Endothelial cell of umbilical vein (primary cell): ENCODE measurements around the gene SNX2. TPM values are rescaled to one million over a fixed set of nuclear protein-coding genes. Genes with fewer than 3 reads are reported as not detected.

ENCODE experiments used
- BruUV-seq: library from RNA; stranded (reverse); fragments of 400-500 nt; replicated peaks from 2 replicates; lab custom pipeline; 2021; lab: Mats Ljungman, UMichigan
- CTCF ChIA-PET: fragments of 300-600, 350-600 bp; sonication (Branson Sonifier 250); formaldehyde crosslinking; loops from one replicate; lab custom pipeline; 2021; ENCODE audit warnings: antibody characterized with exemption, inconsistent platforms; lab: Charles Lee
- POLR2A ChIA-PET: fragments of 300-600, 350-600 bp; sonication (Branson Sonifier 250); formaldehyde crosslinking; loops from one replicate; lab custom pipeline; 2021; ENCODE audit warnings: antibody characterized with exemption, inconsistent platforms; lab: Charles Lee
- DNase-seq: peaks from one replicate; pipeline ENCODE4 v3.0.0-alpha.2; 2011; ENCODE audit warnings: low read depth, low spot score
- FAIRE-seq: peaks from 2 replicates; lab custom pipeline; 2011; peaks lifted over from hg19 to GRCh38; lab: Jason Lieb, UNC
- H2AFZ ChIP-seq: 2 replicates; pipeline ENCODE4 v1.6.0; 2012; ENCODE audit warnings: low read depth, low read length, control low read depth, inconsistent platforms
- H3K27ac ChIP-seq: 2 replicates; pipeline ENCODE4 v1.5.1; 2011; ENCODE audit warnings: low read depth, mild to moderate bottlenecking, control low read depth, low read length, moderate library complexity; ENCODE audit not compliant: insufficient read depth
- H3K27me3 ChIP-seq, 2 experiments: 2 replicates each; pipeline versions ENCODE4 v1.6.0 to v1.6.1; 2011; ENCODE audit warnings: low read length in 2 of 2, mixed read lengths in 1 of 2; ENCODE audit not compliant: control insufficient read depth in 2 of 2, insufficient read depth in 2 of 2
- H3K36me3 ChIP-seq, 2 experiments: 2 replicates in 1 of 2; 3 replicates in 1 of 2; pipeline ENCODE4 v1.5.1; 2011; ENCODE audit warnings: low read length in 2 of 2, mild to moderate bottlenecking in 1 of 2, moderate library complexity in 1 of 2; ENCODE audit not compliant: control insufficient read depth in 2 of 2, insufficient read depth in 2 of 2; ENCODE audit errors: extremely low read depth in 1 of 2
- H3K4me1 ChIP-seq: 3 replicates; pipeline ENCODE4 v1.5.1; 2011; ENCODE audit warnings: mild to moderate bottlenecking, low read length; ENCODE audit not compliant: control insufficient read depth, insufficient read depth; ENCODE audit errors: extremely low read depth
- H3K4me2 ChIP-seq: 2 replicates; pipeline ENCODE4 v1.6.1; 2011; ENCODE audit warnings: low read length, control low read depth, mixed read lengths; ENCODE audit not compliant: insufficient read depth
- H3K4me3 ChIP-seq, 3 experiments: fragments of 200-600 bp in 1 of 3; sonication (generic), shearing (Covaris generic) in 1 of 3; replicated peaks in 1 of 3; 2 replicates each; pipeline ENCODE4 v1.5.1; 2011 to 2016; ENCODE audit warnings: control low read depth in 3 of 3, low read length in 3 of 3, mild to moderate bottlenecking in 2 of 3, inconsistent platforms in 1 of 3, low read depth in 1 of 3, moderate library complexity in 1 of 3; ENCODE audit not compliant: insufficient read depth in 1 of 3
- H3K79me2 ChIP-seq: 2 replicates; pipeline ENCODE4 v1.6.0; 2012; ENCODE audit warnings: low read length, inconsistent platforms; ENCODE audit not compliant: control insufficient read depth, insufficient read depth
- H3K9ac ChIP-seq: replicated peaks from 2 replicates; pipeline ENCODE3; 2011; ENCODE audit warnings: low read length, control low read depth; ENCODE audit not compliant: insufficient read depth; ENCODE audit errors: extremely low read depth
- H3K9me1 ChIP-seq: replicated peaks from 3 replicates; pipeline ENCODE4 v1.6.0; 2011; ENCODE audit warnings: mild to moderate bottlenecking, low read length; ENCODE audit not compliant: control insufficient read depth, insufficient read depth; ENCODE audit errors: extremely low read depth
- H3K9me3 ChIP-seq: replicated peaks from 2 replicates; pipeline ENCODE4 v1.5.1; 2012; ENCODE audit warnings: low read length, inconsistent platforms; ENCODE audit not compliant: control insufficient read depth, insufficient read depth
- H4K20me1 ChIP-seq: replicated peaks from 2 replicates; pipeline ENCODE3; 2011; ENCODE audit warnings: mild to moderate bottlenecking, low read length; ENCODE audit not compliant: control insufficient read depth, insufficient read depth; ENCODE audit errors: extremely low read depth
- EZH2 ChIP-seq: IDR thresholded peaks from 2 replicates; pipeline ENCODE4 v1.6.1; 2012; ENCODE audit warnings: borderline replicate concordance, low read depth, mild to moderate bottlenecking, moderate library complexity, low read length, inconsistent platforms; ENCODE audit not compliant: severe bottlenecking
- FOS ChIP-seq: IDR thresholded peaks from 2 replicates; pipeline ENCODE4 v1.6.1; 2011; ENCODE audit warnings: mild to moderate bottlenecking, low read length, moderate library complexity, borderline replicate concordance; ENCODE audit not compliant: insufficient read depth
- GATA2 ChIP-seq: IDR thresholded peaks from 2 replicates; pipeline ENCODE4 v1.7.0; 2011; ENCODE audit warnings: low read depth, mild to moderate bottlenecking, moderate library complexity, mixed read lengths, low read length; ENCODE audit not compliant: insufficient read length, insufficient read depth
- JUN ChIP-seq: IDR thresholded peaks from 2 replicates; pipeline ENCODE4 v1.6.1; 2011; ENCODE audit warnings: borderline replicate concordance, low read depth; ENCODE audit not compliant: insufficient read length, insufficient read depth
- MYC ChIP-seq: IDR thresholded peaks from one replicate; pipeline ENCODE4 v1.6.1; 2011; ENCODE audit warnings: mild to moderate bottlenecking, low read depth, low read length
- POLR2A ChIP-seq: IDR thresholded peaks from 2 replicates; pipeline ENCODE4 v1.6.1; 2012; ENCODE audit warnings: low read depth, mild to moderate bottlenecking, control low read depth, low read length
- POLR2AphosphoS5 ChIP-seq: IDR thresholded peaks from 2 replicates; pipeline ENCODE4 v1.6.1; 2012; ENCODE audit warnings: low read depth, mild to moderate bottlenecking, control low read depth, low read length, moderate library complexity; ENCODE audit not compliant: insufficient read depth
- dilution Hi-C: fragments of 300-500 bp; cut with MboI; formaldehyde crosslinking; loops from one replicate; pipeline ENCODE4 v1.15.0; 2019; ENCODE audit warnings: low sequenced_read_pairs; ENCODE audit not compliant: extremely low pct_ligation_motif_present
- intact Hi-C: fragments of 100-400 bp; cut with micrococcal nuclease; formaldehyde crosslinking; loops from one replicate; pipeline ENCODE4 v1.10.0; 2022
- polyA plus RNA-seq, 4 experiments: library from polyadenylated mRNA; depleted of rRNA in 3 of 4; stranded (reverse) in 3 of 4; unstranded in 1 of 4; fragments of >200 nt; gene quantifications; 2 replicates each; pipeline versions ENCODE4 v1.2.1 to v1.2.3, GENCODE V29; 2011 to 2012; ENCODE audit warnings: missing spikeins in 1 of 4
- total RNA-seq: library from RNA; stranded (reverse); gene quantifications from 2 replicates; pipeline ENCODE4 v1.2.3, GENCODE V29; 2021
- TF ChIP-seq, protein P1 (sequence below): IDR thresholded peaks from 2 replicates; pipeline ENCODE4 v1.6.1; 2011; ENCODE audit not compliant: insufficient read depth, insufficient read length
- TF ChIP-seq, protein P2 (sequence below), 2 donors: IDR thresholded peaks; 1 replicate in 1 of 2; 2 replicates in 1 of 2; pipeline ENCODE4 v1.5.1; 2011; ENCODE audit warnings: low read length in 2 of 2, mild to moderate bottlenecking in 2 of 2, moderate library complexity in 2 of 2, control low read depth in 1 of 2, inconsistent platforms in 1 of 2, low read depth in 1 of 2; ENCODE audit not compliant: insufficient read depth in 1 of 2; ENCODE audit errors: extremely low read depth in 1 of 2

Gene SNX2
- total and polyA plus RNA-seq, 2 donors (not counting 3 experiments of a cell fraction or from before 2014, with no cell fraction given), result 14.4 to 51.2 TPM

DNA sequence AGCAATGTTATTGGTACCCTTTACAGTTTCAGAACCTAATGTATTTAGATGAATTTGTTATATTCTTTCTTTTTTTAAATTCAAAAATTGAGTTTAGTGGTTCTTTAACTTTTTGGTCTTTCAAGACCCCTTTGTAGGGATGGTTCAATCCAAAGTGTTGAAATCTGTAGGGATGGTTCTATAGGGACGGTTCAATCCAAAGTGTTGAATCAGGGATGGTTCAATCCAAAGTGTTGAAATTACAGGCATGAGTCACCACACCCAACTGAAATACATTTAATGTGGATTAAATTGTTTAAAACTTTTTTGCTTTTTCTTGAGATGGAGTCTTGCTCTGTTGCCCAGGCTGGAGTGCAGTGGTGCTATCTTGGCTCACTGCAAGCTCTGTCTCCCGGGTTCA is 30.6 kb downstream of the SNX2 start:
- Histone ChIP-seq H4K20me1 (no peaks in the 10 kb centered on the region), H3K9ac (no peak overlapping the region), H3K9me3 (no peaks in the 10 kb centered on the region), H3K4me3 (no peak overlapping the region), H2AFZ (no peak overlapping the region), H3K27me3 (no peaks in the 10 kb centered on the region), H3K79me2 (no peaks in the 10 kb centered on the region), H3K4me1 (no peaks in the 10 kb centered on the region), H3K4me2 (no peak overlapping the region), H3K36me3 (peaks cover 0 to 1% of the 10 kb centered on the region in 2 experiments), H3K27ac (no peak overlapping the region), H3K9me1 (no peaks in the 10 kb centered on the region)
- no TSS peak for BruUV-seq
- DNase-seq (no peak), FAIRE-seq (no peak)
- POLR2A ChIA-PET, result no interaction called here
- intact Hi-C loops, result no loop called here
- dilution Hi-C loops, result no loop called here
- CTCF ChIA-PET, result no interaction called here
- TF ChIP-seq, protein P1, sequence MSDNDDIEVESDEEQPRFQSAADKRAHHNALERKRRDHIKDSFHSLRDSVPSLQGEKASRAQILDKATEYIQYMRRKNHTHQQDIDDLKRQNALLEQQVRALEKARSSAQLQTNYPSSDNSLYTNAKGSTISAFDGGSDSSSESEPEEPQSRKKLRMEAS, result no peak
- no peak for TF ChIP-seq MYC
- TF ChIP-seq POLR2AphosphoS5, result no peak
- TF ChIP-seq, protein P2, sequence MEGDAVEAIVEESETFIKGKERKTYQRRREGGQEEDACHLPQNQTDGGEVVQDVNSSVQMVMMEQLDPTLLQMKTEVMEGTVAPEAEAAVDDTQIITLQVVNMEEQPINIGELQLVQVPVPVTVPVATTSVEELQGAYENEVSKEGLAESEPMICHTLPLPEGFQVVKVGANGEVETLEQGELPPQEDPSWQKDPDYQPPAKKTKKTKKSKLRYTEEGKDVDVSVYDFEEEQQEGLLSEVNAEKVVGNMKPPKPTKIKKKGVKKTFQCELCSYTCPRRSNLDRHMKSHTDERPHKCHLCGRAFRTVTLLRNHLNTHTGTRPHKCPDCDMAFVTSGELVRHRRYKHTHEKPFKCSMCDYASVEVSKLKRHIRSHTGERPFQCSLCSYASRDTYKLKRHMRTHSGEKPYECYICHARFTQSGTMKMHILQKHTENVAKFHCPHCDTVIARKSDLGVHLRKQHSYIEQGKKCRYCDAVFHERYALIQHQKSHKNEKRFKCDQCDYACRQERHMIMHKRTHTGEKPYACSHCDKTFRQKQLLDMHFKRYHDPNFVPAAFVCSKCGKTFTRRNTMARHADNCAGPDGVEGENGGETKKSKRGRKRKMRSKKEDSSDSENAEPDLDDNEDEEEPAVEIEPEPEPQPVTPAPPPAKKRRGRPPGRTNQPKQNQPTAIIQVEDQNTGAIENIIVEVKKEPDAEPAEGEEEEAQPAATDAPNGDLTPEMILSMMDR (IDR thresholded peaks at IDR 0.05; ENCODE audit: extremely low read depth in 1 of 2, insufficient read depth in 1 of 2, low read depth in 1 of 2, low read length in 2 of 2), result no peak
- TF ChIP-seq GATA2, result no peak
- no peak for TF ChIP-seq FOS
- TF ChIP-seq EZH2, result no peak
- no peak for TF ChIP-seq POLR2A
- TF ChIP-seq JUN, result no peak
